Right renal cortex interstitium (tissue), 3 donors: ENCODE results near the gene GNL1. TPM values are rescaled to one million over a fixed set of nuclear protein-coding genes. Genes with fewer than 3 reads are reported as not detected.
"Not testable (repeated sequence)": the region's sequence is repeated elsewhere in the genome, so short reads cannot be mapped to it uniquely, and the experiment has no call there.

Experiments
- DNase-seq, 3 donors: peaks; one replicate each; pipeline ENCODE4 v3.0.0-alpha.2; 2013; ENCODE audit warnings: low read depth in 3 of 3, low spot score in 2 of 3
- polyA plus RNA-seq, 3 donors: library from polyadenylated mRNA; unstranded; fragments of 120-200 nt; gene quantifications; one replicate each; pipeline ENCODE4 v1.2.1, GENCODE V29; 2013; ENCODE audit not compliant: insufficient read length in 3 of 3

GNL1 gene
- polyA plus RNA-seq, 3 donors = 75.7 to 89.8 (median 80.4) TPM

GRCh38 chr6:30541515-30542403 lies 14.5 kb downstream of the GNL1 start:
- peak; percentile 71 to 86 (median 77) for DNase-seq

- no peak for DNase-seq
These were observed 18.4 kb downstream of the GNL1 start for GRCh38 chr6:30537931-30538330.

GRCh38 chr6:30533460-30534294 lies 22.6 kb downstream of the GNL1 start:
- DNase-seq = no peak

- no peak for DNase-seq
These were observed 26.3 kb downstream of the GNL1 start for GRCh38 chr6:30530014-30530413.

- DNase-seq = not testable (repeated sequence)
These were observed 26.9 kb downstream of the GNL1 start for GRCh38 chr6:30529349-30529875.

GRCh38 chr6:30526444-30526843 lies 29.8 kb downstream of the GNL1 start:
- DNase-seq = not testable (repeated sequence)

- not testable (repeated sequence) for DNase-seq
These were observed 34.3 kb downstream of the GNL1 start for GRCh38 chr6:30521952-30522351.

- not testable (repeated sequence) for DNase-seq
These were observed 35.2 kb downstream of the GNL1 start for GRCh38 chr6:30521082-30521481.

GRCh38 chr6:30520522-30520921 lies 35.8 kb downstream of the GNL1 start:
- no peak for DNase-seq

GRCh38 chr6:30518505-30519145 lies 37.7 kb downstream of the GNL1 start:
- DNase-seq = not testable (repeated sequence)

- DNase-seq = not testable (repeated sequence)
These were observed 38.4 kb downstream of the GNL1 start for GRCh38 chr6:30517767-30518504.

- DNase-seq = not testable (repeated sequence)
These were observed 39.6 kb downstream of the GNL1 start for GRCh38 chr6:30516754-30517076.

GRCh38 chr6:30515944-30516753 lies 40.1 kb downstream of the GNL1 start:
- DNase-seq = peak; percentile 72 to 85 (median 80)

GRCh38 chr6:30515106-30515505 lies 41.2 kb downstream of the GNL1 start:
- no peak for DNase-seq

- DNase-seq = no peak
These were observed 42.8 kb downstream of the GNL1 start for GRCh38 chr6:30513451-30513850.

- DNase-seq = no peak
These were observed 45.1 kb downstream of the GNL1 start for GRCh38 chr6:30511169-30511546.

GRCh38 chr6:30510419-30511168 lies 45.7 kb downstream of the GNL1 start:
- no peak for DNase-seq

- DNase-seq = no peak
These were observed 47.2 kb downstream of the GNL1 start for GRCh38 chr6:30508890-30509736.
